HG02970 (cell line): ENCODE results near the gene RFX6.

ENCODE experiments used
- ATAC-seq: cut with Tn5 transposase; IDR thresholded peaks from one replicate; pipeline ENCODE4 v1.9.1; 2021; ENCODE audit warnings: mild to moderate bottlenecking, moderate library complexity, moderate number of reproducible peaks; ENCODE audit not compliant: unreplicated experiment, low FRiP score

Gene RFX6

DNA sequence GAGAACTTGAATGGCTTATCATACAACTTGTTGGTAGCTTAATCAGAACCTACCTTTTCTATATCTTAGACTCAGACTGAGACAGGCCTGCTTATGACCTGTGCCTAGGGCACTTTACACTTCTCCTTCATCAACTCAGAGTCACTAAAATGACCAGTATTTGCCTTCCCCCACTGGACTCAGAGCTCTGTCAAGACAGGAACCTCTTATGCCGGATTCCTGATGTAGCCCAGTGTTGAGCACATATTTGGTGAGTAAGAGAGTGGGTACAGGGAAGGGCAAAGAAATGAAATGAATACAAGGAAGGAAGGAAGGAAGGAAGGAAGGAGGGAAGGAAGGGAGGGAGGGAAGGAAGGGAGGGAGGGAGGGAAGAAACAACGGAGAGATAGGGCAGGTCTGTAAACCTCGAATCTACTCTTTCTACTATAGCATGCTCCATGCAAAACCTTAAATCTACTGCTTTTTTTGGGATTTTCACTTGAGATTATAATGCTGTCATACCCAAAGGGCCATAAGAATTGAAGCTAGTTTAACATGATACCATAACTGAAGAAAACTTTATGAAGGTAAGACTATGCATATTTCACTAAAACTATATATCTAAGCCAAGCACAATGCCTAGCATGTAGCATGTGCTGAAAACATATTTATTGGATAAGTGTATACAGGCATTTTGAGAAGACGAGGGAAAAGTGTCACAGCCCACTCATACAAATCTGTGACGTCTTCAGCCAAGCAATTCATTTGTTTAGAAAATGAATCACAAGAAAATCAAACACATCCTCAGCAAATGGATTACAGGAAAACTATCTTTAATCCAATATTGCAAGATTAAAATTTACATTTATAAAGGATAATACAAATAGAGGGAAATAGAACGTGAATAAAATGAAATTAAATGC, 89.9 kb downstream of the RFX6 start:
- ATAC-seq = no peak

- peak; percentile 81 for ATAC-seq
These were observed 92.3 kb downstream of the RFX6 start for GRCh38 chr6:116969211-116969863.

DNA sequence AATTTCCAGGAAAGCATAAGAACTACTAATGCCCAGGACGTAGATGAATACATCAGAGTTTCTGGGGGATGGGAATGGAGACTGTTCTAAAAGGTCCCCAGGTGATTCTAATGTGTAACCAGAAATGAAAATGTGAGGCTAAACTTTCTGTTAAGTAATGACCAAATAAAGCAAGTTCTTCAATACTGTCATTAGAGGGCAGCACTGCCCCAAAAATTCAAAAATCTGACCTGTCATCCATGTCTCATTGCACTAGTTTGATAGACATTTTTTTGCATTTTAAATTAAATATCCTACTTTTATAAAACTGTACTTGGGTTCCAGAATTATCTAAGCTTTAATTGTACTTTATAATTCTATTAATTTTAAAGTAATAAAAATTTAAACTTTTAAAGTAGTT, 94.9 kb downstream of the RFX6 start:
- ATAC-seq = peak; percentile 58

DNA sequence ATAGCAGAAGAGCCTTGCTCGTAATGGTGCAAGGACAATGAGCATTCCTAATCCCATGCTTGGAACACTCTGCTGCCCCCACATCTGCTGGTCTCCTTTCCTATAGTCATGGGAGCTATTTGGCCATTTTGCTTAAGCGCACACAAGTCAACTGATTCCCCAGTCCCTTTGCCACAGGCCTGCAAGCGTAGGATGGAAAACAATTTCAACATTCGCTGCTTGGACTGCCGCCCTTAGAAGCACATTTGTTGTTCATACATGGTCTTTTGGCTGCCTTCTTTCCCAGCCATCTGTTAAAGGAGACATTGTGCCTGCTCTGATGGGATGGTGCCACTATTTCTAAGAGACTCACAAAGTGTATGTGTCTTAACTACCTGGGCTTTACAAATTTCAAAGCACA, 96.9 kb downstream of the RFX6 start:
- no peak for ATAC-seq

GRCh38 chr6:116974526-116975316, 97.7 kb downstream of the RFX6 start:
- ATAC-seq = no peak

DNA sequence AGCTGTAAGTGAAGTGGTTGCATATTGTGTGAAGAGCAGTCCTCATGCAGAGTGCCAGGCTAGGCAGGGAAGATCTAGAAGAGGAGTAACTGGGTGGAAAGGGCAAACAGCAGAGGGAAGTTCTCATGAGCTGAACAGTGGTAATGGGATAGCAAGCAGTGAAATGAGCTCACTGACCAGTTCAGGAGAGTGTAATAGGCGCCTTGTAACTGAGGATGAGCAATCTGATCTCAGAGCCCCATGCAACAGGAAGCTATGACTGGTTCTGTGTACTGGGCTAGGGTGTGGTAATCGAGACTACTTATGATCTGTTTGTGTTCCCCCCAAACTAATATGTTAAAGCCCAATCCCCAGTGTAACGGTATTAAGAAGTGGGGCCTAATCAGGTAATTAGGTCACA, 98.6 kb downstream of the RFX6 start:
- ATAC-seq = no peak

DNA sequence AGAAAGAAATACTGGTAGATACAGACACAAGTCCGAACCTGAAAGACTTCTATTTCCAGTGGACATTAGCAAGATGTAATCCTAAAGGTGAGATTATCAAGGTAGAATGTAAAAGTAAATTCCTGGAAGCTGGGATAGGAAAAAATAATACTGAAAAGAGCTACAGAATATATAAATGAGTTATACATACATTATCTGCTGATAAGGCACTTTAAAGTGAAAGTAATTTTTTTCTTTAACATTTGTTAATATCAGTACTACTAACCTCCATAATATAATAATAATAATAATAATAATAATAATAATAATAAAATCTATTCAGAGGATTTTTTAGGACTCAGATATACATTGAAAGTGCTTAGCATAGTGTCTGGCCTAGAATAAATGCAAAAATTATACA, 102.5 kb downstream of the RFX6 start:
- no peak for ATAC-seq
